ENCODE results near the gene VWA7.

VWA7 gene

GRCh38 chr6:31758281-31758680 is 18.8 kb downstream of the VWA7 start:
- no peak for DNase-seq (ENCODE audit: low read depth, low spot score)

GRCh38 chr6:31752739-31753319 is 24.3 kb downstream of the VWA7 start:
- DNase-seq (ENCODE audit: low read depth, low spot score), result no peak

GRCh38 chr6:31750411-31751022 is 26.6 kb downstream of the VWA7 start:
- DNase-seq (ENCODE audit: low read depth, low spot score), result no peak

GRCh38 chr6:31749301-31750036 is 27.7 kb downstream of the VWA7 start:
- DNase-seq (ENCODE audit: low read depth, low spot score), result no peak

GRCh38 chr6:31744422-31744821 is 32.7 kb downstream of the VWA7 start:
- DNase-seq (ENCODE audit: low read depth, low spot score), result no peak

GRCh38 chr6:31742894-31743293 is 34.2 kb downstream of the VWA7 start:
- no peak for DNase-seq (ENCODE audit: low read depth, low spot score)

GRCh38 chr6:31741815-31742214 is 35.3 kb downstream of the VWA7 start:
- no peak for DNase-seq (ENCODE audit: low read depth, low spot score)

- DNase-seq (ENCODE audit: low read depth, low spot score), result no peak
Measured at GRCh38 chr6:31740397-31741223, 36.5 kb downstream of the VWA7 start.

- DNase-seq (ENCODE audit: low read depth, low spot score), result peak; percentile 88
Measured at GRCh38 chr6:31739639-31740396, 37.3 kb downstream of the VWA7 start, which contains the start of gene MSH5. MSH5 (plus strand) TSS chr6:31740005; CDS start chr6:31740467, 462 bp downstream.

GRCh38 chr6:31737991-31738979 is 38.8 kb downstream of the VWA7 start:
- DNase-seq (ENCODE audit: low read depth, low spot score), result peak; percentile 48

GRCh38 chr6:31737315-31737990 is 39.7 kb downstream of the VWA7 start:
- DNase-seq (ENCODE audit: low read depth, low spot score), result no peak

- no peak for DNase-seq (ENCODE audit: low read depth, low spot score)
Measured at GRCh38 chr6:31736768-31737314, 40.3 kb downstream of the VWA7 start.

- DNase-seq (ENCODE audit: low read depth, low spot score), result peak; percentile 52
Measured at GRCh38 chr6:31736021-31736767, 40.9 kb downstream of the VWA7 start, which contains the start of gene CLIC1. CLIC1 (minus strand) TSS chr6:31736530; CDS start chr6:31736300, 230 bp downstream.

GRCh38 chr6:31734821-31735406 is 42.2 kb downstream of the VWA7 start:
- peak; percentile 39 for DNase-seq (ENCODE audit: low read depth, low spot score)

- no peak for DNase-seq (ENCODE audit: low read depth, low spot score)
Measured at GRCh38 chr6:31734247-31734820, 42.8 kb downstream of the VWA7 start.

- DNase-seq (ENCODE audit: low read depth, low spot score), result no peak
Measured at GRCh38 chr6:31733734-31734133, 43.4 kb downstream of the VWA7 start.

- no peak for DNase-seq (ENCODE audit: low read depth, low spot score)
Measured at GRCh38 chr6:31732029-31732428, 45.1 kb downstream of the VWA7 start.

Data from activated CD4-positive, CD25-positive, alpha-beta regulatory T cell treated with anti-CD3 and anti-CD28 coated beads, Interleukin-2, amount 50 U/mL, for 16 hours (primary cell).